GM13977 (cell line): ENCODE results near the gene FAM131A.

Experiments
- DNase-seq: peaks from one replicate; pipeline ENCODE4 v3.0.0; 2012; ENCODE audit warnings: low spot score
- CTCF ChIP-seq: IDR thresholded peaks from 2 replicates; pipeline ENCODE4 v1.5.1; 2012; ENCODE audit warnings: mild to moderate bottlenecking, control low read depth; ENCODE audit not compliant: insufficient read depth; ENCODE audit errors: extremely low read depth, missing control alignments
- in situ Hi-C: fragments of 300-500 bp; cut with MboI; formaldehyde crosslinking; loops from one replicate; pipeline ENCODE4 v1.12.0; 2022; ENCODE audit warnings: low sequenced_read_pairs, low pct_unique_long_range_greater_than_20kb, mixed read lengths, inconsistent platforms; ENCODE audit not compliant: unreplicated experiment

The FAM131A gene

GRCh38 chr3:184379358-184380184 lies 42.2 kb downstream of the FAM131A start, which contains the start of gene CHRD:
CHRD (plus strand) TSS chr3:184380054; CDS start chr3:184380319, 265 bp downstream.
- in situ Hi-C loops: no loop called here
- DNase-seq: no peak
- TF ChIP-seq CTCF: no peak

GRCh38 chr3:184380185-184380626 lies 42.8 kb downstream of the FAM131A start:
- in situ Hi-C loops: no loop called here
- no peak for TF ChIP-seq CTCF
- peak; percentile 75 for DNase-seq

- peak; percentile 65 for DNase-seq
- TF ChIP-seq CTCF: no peak
- in situ Hi-C loops: no loop called here
Observed at GRCh38 chr3:184380627-184381260, 43.3 kb downstream of the FAM131A start.

GRCh38 chr3:184381261-184382224 lies 44.1 kb downstream of the FAM131A start:
- in situ Hi-C loops: no loop called here
- TF ChIP-seq CTCF: no peak
- no peak for DNase-seq

GRCh38 chr3:184382326-184383032 lies 45.1 kb downstream of the FAM131A start:
- TF ChIP-seq CTCF: no peak
- in situ Hi-C loops: no loop called here
- DNase-seq: no peak
